Muscle of leg (tissue), 11 donors: ENCODE results near the gene ANKLE2. TPM values are rescaled to one million over a fixed set of nuclear protein-coding genes. Genes with fewer than 3 reads are reported as not detected.
"Not testable (repeated sequence)": the region's sequence is repeated elsewhere in the genome, so short reads cannot be mapped to it uniquely, and the experiment has no call there.

Source experiments
- DNase-seq: peaks from one replicate; pipeline ENCODE4 v3.0.0; 2013
- H3K27ac ChIP-seq: one replicate; pipeline ENCODE4 v1.5.1; 2013; ENCODE audit warnings: mild to moderate bottlenecking, low read length, control low read depth
- H3K27me3 ChIP-seq: one replicate; pipeline ENCODE4 v1.6.1; 2013; ENCODE audit warnings: low read length; ENCODE audit not compliant: control insufficient read depth, insufficient read depth
- H3K36me3 ChIP-seq: one replicate; pipeline ENCODE4 v1.6.1; 2013; ENCODE audit warnings: low read length; ENCODE audit not compliant: control insufficient read depth, insufficient read depth
- H3K4me1 ChIP-seq: one replicate; pipeline ENCODE4 v1.6.1; 2013; ENCODE audit warnings: low read length; ENCODE audit not compliant: control insufficient read depth, insufficient read depth
- H3K4me3 ChIP-seq: one replicate; pipeline ENCODE4 v1.5.1; 2013; ENCODE audit warnings: low read length, control low read depth
- H3K9me3 ChIP-seq: replicated peaks from 2 replicates; pipeline ENCODE4 v1.6.1; 2013; ENCODE audit warnings: low read depth, low read length; ENCODE audit not compliant: control insufficient read depth
- WGBS: methylation state at CpG from one replicate; pipeline ENCODE4 v1.1.5; 2013; ENCODE audit warnings: missing lambda C conversion rate; ENCODE audit not compliant: insufficient coverage; 5-methylcytosine and 5-hydroxymethylcytosine counted together
- polyA plus RNA-seq, 8 donors: library from polyadenylated mRNA; unstranded; fragments of 120-200 nt; gene quantifications; one replicate each; pipeline versions ENCODE4 v1.2.1 to v1.2.3, GENCODE V29; 2013; ENCODE audit warnings: inconsistent platforms in 1 of 8, low replicate concordance in 1 of 8; ENCODE audit not compliant: insufficient read length in 8 of 8, insufficient read depth in 1 of 8
- total RNA-seq: library from RNA; stranded (reverse); fragments of 120-200 nt; gene quantifications from one replicate; pipeline ENCODE4 v1.2.4, GENCODE V29; 2013

The ANKLE2 gene
- total and polyA plus RNA-seq, 9 donors: 37.3 to 49.4 (median 41.7) TPM

DNA sequence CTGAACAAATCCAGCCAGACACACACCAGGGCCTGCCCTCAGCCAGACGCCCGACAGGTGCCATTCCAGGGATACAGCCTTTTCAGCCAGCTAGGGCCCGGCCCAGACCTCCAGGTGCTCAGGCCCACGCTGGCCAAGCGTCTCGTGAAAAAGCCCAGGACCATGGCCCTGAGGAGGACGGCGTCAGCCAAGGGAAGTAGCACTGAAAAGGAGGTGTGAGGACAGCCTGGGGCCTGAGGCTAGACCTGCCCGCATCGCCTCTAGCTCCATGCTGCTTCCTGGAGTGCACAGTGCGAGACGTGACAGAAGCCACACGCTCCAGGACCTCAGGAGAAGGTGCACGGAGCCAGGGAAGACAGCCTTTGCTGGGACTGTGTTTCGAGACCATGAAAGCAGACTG, 37.2 kb upstream of the ANKLE2 start:
- no peaks in the 10 kb centered on the region for H3K27me3 ChIP-seq
- DNase-seq: no peak
- H3K9me3 ChIP-seq: no peaks in the 10 kb centered on the region
- H3K36me3 ChIP-seq: peaks cover 82% of the 10 kb centered on the region
- no peak overlapping the region for H3K27ac ChIP-seq
- no peak overlapping the region for H3K4me3 ChIP-seq
- no peaks in the 10 kb centered on the region for H3K4me1 ChIP-seq
- WGBS: 93% methylated on average over 15 of the region's 15 CpGs

GRCh38 chr12:132797820-132798570, 36.4 kb upstream of the ANKLE2 start:
- Histone ChIP-seq H3K27ac (no peak overlapping the region), H3K36me3 (peaks cover 77% of the 10 kb centered on the region), H3K9me3 (no peaks in the 10 kb centered on the region), H3K27me3 (no peaks in the 10 kb centered on the region), H3K4me1 (no peaks in the 10 kb centered on the region), H3K4me3 (no peak overlapping the region)
- no peak for DNase-seq
- 89% methylated on average over 12 of the region's 24 CpGs for WGBS

GRCh38 chr12:132795847-132796246, 34.2 kb upstream of the ANKLE2 start:
- Histone ChIP-seq H3K27ac (no peak overlapping the region), H3K36me3 (peaks cover 69% of the 10 kb centered on the region), H3K4me3 (no peak overlapping the region), H3K27me3 (no peaks in the 10 kb centered on the region), H3K4me1 (no peaks in the 10 kb centered on the region), H3K9me3 (no peaks in the 10 kb centered on the region)
- no peak for DNase-seq
- whole genome bisulfite sequencing: 94% methylated on average over 14 of the region's 14 CpGs

DNA sequence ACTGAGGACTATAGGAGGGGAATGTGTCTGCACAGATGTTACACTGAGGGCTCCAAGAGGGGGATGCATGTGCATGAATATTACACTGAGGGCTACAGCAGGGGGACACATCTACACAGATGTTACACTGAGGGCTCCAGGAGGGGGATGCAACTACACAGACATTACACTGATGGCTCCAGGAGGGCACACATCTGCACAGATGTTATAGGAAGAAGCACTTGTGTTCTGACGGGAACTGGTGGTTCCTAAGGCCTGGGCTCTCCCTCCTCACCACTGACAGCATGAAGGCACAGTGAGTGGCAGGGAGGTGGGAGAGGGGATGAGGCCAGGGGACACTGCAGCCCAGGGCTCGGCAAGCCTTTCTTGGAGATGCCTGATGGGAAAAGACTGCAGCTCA, 30.3 kb upstream of the ANKLE2 start:
- not testable (repeated sequence) for H3K4me3 ChIP-seq, H3K27me3 ChIP-seq, H3K27ac ChIP-seq, H3K9me3 ChIP-seq, H3K4me1 ChIP-seq, DNase-seq
- H3K36me3 ChIP-seq: peaks cover 59% of the 10 kb centered on the region
- whole genome bisulfite sequencing: 96% methylated on average over 2 of the region's 2 CpGs

DNA sequence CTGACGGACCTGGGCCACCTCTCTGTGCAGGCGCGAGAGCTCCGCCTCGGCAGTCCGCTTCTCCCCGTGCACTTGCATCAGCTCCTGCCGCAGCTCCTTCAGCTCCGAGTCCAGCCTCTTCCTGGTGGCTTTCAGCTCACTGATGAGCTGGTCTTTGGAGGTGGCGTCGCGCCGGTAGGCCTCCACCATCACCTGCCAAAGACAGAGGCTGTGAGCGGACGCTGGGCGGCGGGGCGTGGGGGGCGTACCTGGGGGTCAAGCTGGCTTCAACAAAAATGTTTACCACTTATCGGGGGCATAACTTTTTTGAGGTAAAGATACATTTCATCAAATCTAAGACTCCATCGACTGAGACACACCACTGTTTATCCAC, 27.5 kb upstream of the ANKLE2 start:
- Histone ChIP-seq H3K36me3 (peaks cover 63% of the 10 kb centered on the region), H3K9me3 (no peaks in the 10 kb centered on the region), H3K4me1 (no peaks in the 10 kb centered on the region), H3K27ac (no peak overlapping the region), H3K4me3 (no peak overlapping the region), H3K27me3 (no peaks in the 10 kb centered on the region)
- 92% methylated on average over 18 of the region's 21 CpGs for WGBS
- no peak for DNase-seq

DNA sequence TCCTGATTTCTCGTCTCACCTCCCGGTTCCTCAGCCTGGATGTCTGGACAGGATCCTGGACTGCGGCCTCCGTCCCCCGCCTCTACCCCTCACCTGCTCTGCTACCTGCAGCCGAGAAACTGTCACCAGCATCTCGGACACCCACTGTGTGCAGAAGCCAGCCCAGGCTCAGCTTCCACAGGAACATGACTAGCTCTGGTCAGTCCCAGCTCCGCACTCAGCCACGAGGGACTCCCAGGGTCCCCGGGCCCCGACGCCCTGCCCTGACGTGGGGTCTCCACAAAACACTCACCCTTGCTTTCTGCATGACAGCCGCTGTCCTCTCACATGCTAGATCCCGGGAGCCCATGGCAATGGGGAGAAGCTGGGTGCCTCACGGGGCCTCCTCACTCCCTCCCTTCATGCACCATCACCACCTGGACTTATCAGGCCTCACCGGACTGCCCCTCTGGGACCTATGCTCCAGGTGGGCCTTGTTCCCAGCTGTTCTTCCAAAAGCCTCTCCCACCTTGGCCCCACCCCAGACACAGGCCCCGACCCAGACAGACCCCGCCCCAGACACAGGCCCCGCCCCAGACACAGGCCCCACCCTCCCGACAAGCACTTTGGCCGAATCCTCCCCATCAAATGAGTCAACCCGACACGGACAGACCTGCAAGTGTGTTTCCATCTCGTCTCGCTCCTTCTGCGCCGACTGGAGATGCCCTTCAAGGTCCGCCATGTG, 26.9 kb upstream of the ANKLE2 start:
- DNase-seq: no peak
- Histone ChIP-seq H3K27me3 (no peaks in the 10 kb centered on the region), H3K4me1 (no peaks in the 10 kb centered on the region), H3K9me3 (no peaks in the 10 kb centered on the region), H3K36me3 (peaks cover 63% of the 10 kb centered on the region), H3K4me3 (no peak overlapping the region), H3K27ac (no peak overlapping the region)
- 96% methylated on average over 26 of the region's 29 CpGs for WGBS

GRCh38 chr12:132787877-132788276, 26.2 kb upstream of the ANKLE2 start:
- Histone ChIP-seq H3K4me3 (no peak overlapping the region), H3K9me3 (no peaks in the 10 kb centered on the region), H3K27me3 (no peaks in the 10 kb centered on the region), H3K4me1 (no peaks in the 10 kb centered on the region), H3K27ac (no peak overlapping the region), H3K36me3 (peaks cover 68% of the 10 kb centered on the region)
- WGBS: 90% methylated on average over 14 of the region's 15 CpGs
- DNase-seq: no peak

- WGBS: 92% methylated on average over 20 of the region's 21 CpGs
- Histone ChIP-seq H3K9me3 (no peaks in the 10 kb centered on the region), H3K4me3 (no peak overlapping the region), H3K4me1 (no peaks in the 10 kb centered on the region), H3K36me3 (peaks cover 78% of the 10 kb centered on the region), H3K27me3 (no peaks in the 10 kb centered on the region), H3K27ac (no peak overlapping the region)
- no peak for DNase-seq
These were observed 24.6 kb upstream of the ANKLE2 start for GRCh38 chr12:132786192-132786591.

DNA sequence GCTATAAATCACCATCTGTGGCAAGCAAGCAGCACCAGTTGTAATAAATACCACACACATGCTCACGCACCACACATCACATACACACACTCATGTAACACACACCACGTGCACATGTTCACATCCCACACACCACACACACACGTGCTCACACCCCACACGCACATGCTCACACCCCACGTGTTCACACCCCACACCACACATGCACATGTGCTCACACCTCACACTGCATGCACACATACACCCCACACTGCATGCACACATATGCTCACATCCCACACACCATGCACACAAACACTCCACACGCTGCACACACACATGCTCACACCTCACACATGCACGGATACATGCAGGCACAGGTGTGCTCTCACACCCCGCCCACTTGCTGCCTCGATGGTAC, 22.9 kb upstream of the ANKLE2 start:
- H3K27me3 ChIP-seq: no peaks in the 10 kb centered on the region
- no peaks in the 10 kb centered on the region for H3K9me3 ChIP-seq
- H3K4me1 ChIP-seq: no peaks in the 10 kb centered on the region
- DNase-seq: no peak
- WGBS: 83% methylated on average over 9 of the region's 9 CpGs
- H3K4me3 ChIP-seq: no peak overlapping the region
- no peak overlapping the region for H3K27ac ChIP-seq
- H3K36me3 ChIP-seq: peaks cover 84% of the 10 kb centered on the region

DNA sequence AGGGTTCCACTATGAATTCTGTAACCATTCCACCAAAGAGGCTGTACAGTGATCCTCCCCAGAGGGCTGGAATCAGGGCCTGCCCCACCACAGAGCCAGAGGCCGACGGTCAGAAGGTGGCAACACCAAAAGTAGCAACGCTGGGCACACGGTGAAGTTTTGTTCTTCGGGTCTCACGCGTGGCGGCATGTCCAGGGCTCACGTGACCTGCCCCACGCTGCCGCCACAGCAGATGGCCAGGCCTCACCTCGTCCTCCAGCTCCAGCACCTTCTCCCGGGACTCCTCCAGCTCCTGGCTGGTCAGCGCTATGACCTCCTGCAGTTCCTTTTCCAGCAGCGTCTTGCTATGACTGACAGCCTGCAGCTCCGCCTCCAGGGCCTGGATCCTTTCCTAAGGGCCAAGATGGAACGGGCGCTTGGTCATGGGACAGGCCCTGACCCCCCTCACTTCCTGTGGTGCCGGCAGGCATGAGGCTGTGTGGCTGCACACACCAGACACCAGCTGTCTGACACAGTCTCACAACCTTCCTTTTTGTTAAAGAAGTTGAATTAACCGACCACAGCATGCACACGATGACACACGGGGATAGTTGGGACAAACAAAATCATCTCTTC, 22.4 kb upstream of the ANKLE2 start:
- Histone ChIP-seq H3K36me3 (peaks cover 83% of the 10 kb centered on the region), H3K27me3 (no peaks in the 10 kb centered on the region), H3K4me3 (no peak overlapping the region), H3K27ac (no peak overlapping the region), H3K9me3 (no peaks in the 10 kb centered on the region), H3K4me1 (no peaks in the 10 kb centered on the region)
- peak; percentile 67 for DNase-seq
- 78% methylated on average over 22 of the region's 22 CpGs for WGBS
